ENCODE results near the gene RSBN1. TPM values are rescaled to one million over a fixed set of nuclear protein-coding genes. Genes with fewer than 3 reads are reported as not detected.
A peak's percentile ranks its signal among the peaks of the same experiment; 100 is the strongest.

Gene RSBN1
- total and polyA plus RNA-seq, 10 of the 15 experiments (the other 5 are each of a cell fraction or from before 2014, with no cell fraction given) = 2.9 to 26.8 (median 11.5) TPM

GRCh38 chr1:113793878-113794834 lies 18.1 kb downstream of the RSBN1 start (continued):
- no peak for TF ChIP-seq CHD4 (IDR thresholded peaks at IDR 0.05)
- TF ChIP-seq ATF3 (IDR thresholded peaks at IDR 0.05; ENCODE audit: borderline replicate concordance, extremely low read depth, low read depth, low read length) = no peak
- TF ChIP-seq USF2 (IDR thresholded peaks at IDR 0.05; ENCODE audit: borderline replicate concordance, low read depth, low read length) = no peak; the same call in 1 of the 2 replicates
- TF ChIP-seq KLF5 (IDR thresholded peaks at IDR 0.05; ENCODE audit: partially characterized antibody) = no peak
- TF ChIP-seq E2F4 (IDR thresholded peaks at IDR 0.05; ENCODE audit: low read depth, low read length) = no peak
- no peak for TF ChIP-seq RCOR1 (conservative IDR thresholded peaks at IDR 0.05; ENCODE audit: low read depth, low read length)
- TF ChIP-seq GATAD2B (conservative IDR thresholded peaks at IDR 0.05; ENCODE audit: low read depth) = no peak
- TF ChIP-seq CBX3 (IDR thresholded peaks at IDR 0.05; ENCODE audit: borderline replicate concordance, low read depth) = no peak
- TF ChIP-seq NR2F1 (conservative IDR thresholded peaks at IDR 0.05) = no peak
- no peak for TF ChIP-seq ZNF207 (IDR thresholded peaks at IDR 0.05; ENCODE audit: borderline replicate concordance)
- no peak for TF ChIP-seq EZH2 (IDR thresholded peaks at IDR 0.05; ENCODE audit: borderline replicate concordance, control insufficient read depth, low read depth, low read length)
- TF ChIP-seq IRF5 (IDR thresholded peaks at IDR 0.05; ENCODE audit: borderline replicate concordance) = no peak
- TF ChIP-seq PBX3 (IDR thresholded peaks at IDR 0.05; ENCODE audit: insufficient replicate concordance, low read depth, low read length) = no peak
- 0 out of 2 replicates have a peak, but pooled peaks have one; percentile 50 for TF ChIP-seq NBN (IDR thresholded peaks at IDR 0.05)
- no peak for TF ChIP-seq ZZZ3 (IDR thresholded peaks at IDR 0.05; ENCODE audit: control insufficient read depth, insufficient read length, low read depth)
- no peak for TF ChIP-seq ZBTB33 (IDR thresholded peaks at IDR 0.05)
- TF ChIP-seq CTCF (IDR thresholded peaks at IDR 0.05 in 2 of 3, conservative IDR thresholded peaks at IDR 0.05 in 1 of 3; ENCODE audit: control insufficient read depth in 2 of 3, extremely low read depth in 1 of 3, insufficient read depth in 1 of 3, low read depth in 3 of 3, low read length in 3 of 3) = no peak
- TF ChIP-seq NR2C1 (IDR thresholded peaks at IDR 0.05) = no peak
- no peak for TF ChIP-seq PAX5 (IDR thresholded peaks at IDR 0.05; ENCODE audit: borderline replicate concordance, low read depth, low read length)

Data from GM12878 (cell line).